Cardiac atrium fibroblast (primary cell): ENCODE data around the gene SLC39A1. TPM values are rescaled to one million over a fixed set of nuclear protein-coding genes. Genes with fewer than 3 reads are reported as not detected.

Experiments used
- total RNA-seq: library from RNA; depleted of rRNA; stranded (reverse); fragments of >200 nt; gene quantifications from 2 replicates; pipeline ENCODE4 v1.2.3, GENCODE V29; 2015

Gene SLC39A1
- total RNA-seq = 91.7 and 96.9 TPM in 2 replicates

GRCh38 chr1:153963030-153963849 lies at the start of gene SLC39A1:
TSS of gene SLC39A1 (minus strand) at chr1:153963537. CDS start at chr1:153962715, 822 bp downstream.

GRCh38 chr1:153990468-153991150 lies 27.3 kb upstream of the SLC39A1 start, which contains the start of gene RPS27:
TSS of gene RPS27 (plus strand) at chr1:153990762. CDS start at chr1:153990797, 35 bp downstream.

GRCh38 chr1:153985941-153986761 lies 22.8 kb upstream of the SLC39A1 start, which contains the start of gene RAB13:
TSS of gene RAB13 (minus strand) at chr1:153986339. CDS start at chr1:153986236, 103 bp downstream.

GRCh38 chr1:153977250-153978240 lies 14.2 kb upstream of the SLC39A1 start, which contains the start of gene JTB:
TSS of gene JTB (minus strand) at chr1:153977674. CDS start at chr1:153977252, 422 bp downstream.

GRCh38 chr1:153967107-153967999 lies 4.0 kb upstream of the SLC39A1 start, which contains the start of gene CREB3L4:
TSS of gene CREB3L4 (plus strand) at chr1:153967902. CDS start at chr1:153968526, 624 bp downstream.

GRCh38 chr1:153958111-153958960 lies 5.0 kb downstream of the SLC39A1 start, which contains the start of gene CRTC2:
TSS of gene CRTC2 (minus strand) at chr1:153958612. CDS start at chr1:153958497, 115 bp downstream.

GRCh38 chr1:153946622-153947241 lies 16.6 kb downstream of the SLC39A1 start, which contains the start of gene DENND4B:
TSS of gene DENND4B (minus strand) at chr1:153946718. CDS start at chr1:153944374, 2,344 bp downstream.

GRCh38 chr1:153922972-153923925 lies 40.1 kb downstream of the SLC39A1 start, which contains the start of gene GATAD2B:
TSS of gene GATAD2B (minus strand) at chr1:153922972. CDS start at chr1:153828347, 94,625 bp downstream.

Other genes starting within 250 kb of the SLC39A1 start
- gene INTS3, start 235.5 kb downstream of the SLC39A1 start, total RNA-seq = 21.8 and 27.7 TPM in 2 replicates
- gene SLC27A3, start 188.1 kb downstream of the SLC39A1 start, total RNA-seq = 19.1 and 19.5 TPM in 2 replicates
- 2.3 and 4.4 TPM in 2 replicates for gene GATAD2B, start 40.6 kb downstream of the SLC39A1 start, total RNA-seq
- 6.8 and 7.4 TPM in 2 replicates for gene DENND4B, start 16.8 kb downstream of the SLC39A1 start, total RNA-seq
- 7.2 and 13.1 TPM in 2 replicates for gene CRTC2, start 4.9 kb downstream of the SLC39A1 start, total RNA-seq
- gene CREB3L4, start 4.4 kb upstream of the SLC39A1 start, total RNA-seq = 1.8 and 2.9 TPM in 2 replicates
- gene JTB, start 14.1 kb upstream of the SLC39A1 start, total RNA-seq = 208 and 220 TPM in 2 replicates
- 52.4 and 54.3 TPM in 2 replicates for gene RAB13, start 22.8 kb upstream of the SLC39A1 start, total RNA-seq
- gene RPS27, start 27.2 kb upstream of the SLC39A1 start, total RNA-seq = 2,395 and 2,737 TPM in 2 replicates
- not detected in 2 replicates for gene NUP210L, start 191.5 kb upstream of the SLC39A1 start, total RNA-seq
- gene TPM3, start 228.6 kb upstream of the SLC39A1 start, total RNA-seq = 447 and 499 TPM in 2 replicates
- gene CFAP141, start 242.8 kb upstream of the SLC39A1 start, total RNA-seq = not detected in 2 replicates